Body of pancreas (tissue), 4 donors: ENCODE data around the gene CSMD2. TPM values are rescaled to one million over a fixed set of nuclear protein-coding genes. Genes with fewer than 3 reads are reported as not detected.
A peak's percentile ranks its signal among the peaks of the same experiment; 100 is the strongest.

Experiments
- ATAC-seq: fragments of 150-250 bp; one replicate; pipeline ENCODE4 v1.9.1; 2016
- DNase-seq, 4 donors: peaks; one replicate each; pipeline ENCODE4 v3.0.0-alpha.2; 2019
- H3K27ac ChIP-seq, 4 donors: fragments of 200-600 bp; sonication (generic); 1 replicate in 3 of 4; 2 replicates in 1 of 4; pipeline versions ENCODE4 v1.5.1 to v1.6.1; 2016 to 2019; ENCODE audit warnings: mild to moderate bottlenecking in 1 of 4, mixed read lengths in 1 of 4, moderate library complexity in 1 of 4
- H3K27me3 ChIP-seq, 2 donors: fragments of 200-600 bp; sonication (generic); one replicate each; pipeline ENCODE4 v1.6.0; 2016; ENCODE audit warnings: mild to moderate bottlenecking in 1 of 2
- H3K36me3 ChIP-seq, 2 donors: fragments of 200-600 bp; sonication (generic); replicated peaks in 1 of 2; 2 replicates each; pipeline ENCODE4 v1.5.1; 2016; ENCODE audit warnings: low read depth in 2 of 2; ENCODE audit not compliant: insufficient read depth in 1 of 2
- H3K4me1 ChIP-seq: fragments of 200-600 bp; sonication (generic); one replicate; pipeline ENCODE4 v1.6.0; 2016
- H3K4me3 ChIP-seq, 2 donors: fragments of 200-600 bp; sonication (generic); 1 replicate in 1 of 2; 2 replicates in 1 of 2; pipeline ENCODE4 v1.5.1; 2016 to 2019
- H3K9me3 ChIP-seq, 3 donors: fragments of 200-600 bp; sonication (generic); 1 replicate in 2 of 3; 2 replicates in 1 of 3; pipeline ENCODE4 v1.5.1; 2016
- POLR2A ChIP-seq, 3 donors: fragments of 450-650 bp; IDR thresholded peaks; one replicate each; pipeline ENCODE4 v1.6.1; 2016; ENCODE audit warnings: antibody characterized with exemption in 3 of 3, mild to moderate bottlenecking in 2 of 3
- WGBS, 2 donors: methylation state at CpG; one replicate each; pipeline ENCODE4 v1.1.5; 2017; 5-methylcytosine and 5-hydroxymethylcytosine counted together
- intact Hi-C: fragments of 100-400 bp; cut with DNase I; formaldehyde crosslinking; loops from one replicate; pipeline ENCODE4 v1.15.1; 2023
- total RNA-seq, 2 donors: library from RNA; depleted of rRNA; stranded (reverse); fragments of >200 nt; gene quantifications; one replicate each; pipeline ENCODE4 v1.1.0, GENCODE V29; 2016
- TF ChIP-seq, protein P1 (sequence below), 7 experiments: fragments of 450-650 bp in 4 of 7; fragments of 200-600 bp in 3 of 7; sonication (generic) in 3 of 7; IDR thresholded peaks; one replicate each; pipeline ENCODE4 v1.5.1; 2016 to 2019; ENCODE audit warnings: antibody characterized with exemption in 7 of 7

The CSMD2 gene
- total RNA-seq, 2 donors from 2014 or later = 0.26 to 0.33 TPM

DNA sequence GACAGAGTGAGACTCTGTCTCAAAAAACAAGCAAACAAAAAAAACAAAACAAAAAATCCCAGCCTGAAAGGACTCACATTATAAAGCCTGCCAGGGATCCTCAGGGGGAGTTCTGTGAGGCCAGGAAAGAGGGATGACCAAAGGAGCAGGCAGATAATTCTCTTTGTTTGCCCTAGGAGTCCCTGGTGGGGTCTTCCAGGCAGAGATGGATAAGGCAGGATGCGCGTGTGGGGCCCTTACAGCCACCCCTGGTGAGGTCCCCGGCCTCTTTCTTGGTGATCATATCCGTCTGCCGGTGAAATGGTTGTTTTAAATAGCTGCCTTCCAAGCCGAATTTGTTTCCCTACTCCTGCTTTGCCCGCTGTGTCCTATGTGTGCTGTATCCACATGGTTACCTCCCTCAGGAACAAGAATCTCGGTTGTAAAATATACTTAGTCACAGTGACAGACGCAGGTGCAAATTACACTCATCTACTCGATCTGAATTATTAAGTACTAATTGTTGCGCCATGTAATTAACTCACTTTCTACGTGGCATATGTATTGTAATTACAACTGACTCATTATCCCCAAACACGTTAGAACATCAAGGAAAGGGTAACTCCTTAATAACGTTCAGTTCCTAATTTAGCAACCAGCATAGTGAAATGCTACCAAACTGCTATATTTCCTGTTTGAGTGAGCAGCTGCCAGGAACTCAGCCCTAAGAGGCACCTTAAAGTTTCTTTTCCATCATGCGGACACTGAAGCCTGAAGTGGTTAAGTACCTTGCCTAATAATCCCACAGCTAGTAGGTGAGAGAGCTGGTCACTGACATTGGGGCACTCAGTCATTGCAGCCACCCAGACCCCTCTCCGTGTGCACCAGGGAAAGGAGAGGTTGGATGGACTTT lies 586.2 kb downstream of the CSMD2 start:
- Histone ChIP-seq H3K4me3 (no peak overlapping the region), H3K4me1 (peaks cover 30% of the 10 kb centered on the region), H3K27me3 (no peaks in the 10 kb centered on the region), H3K27ac (no peak overlapping the region), H3K9me3 (no peaks in the 10 kb centered on the region), H3K36me3 (no peaks in the 10 kb centered on the region)
- no peak for TF ChIP-seq POLR2A (IDR thresholded peaks at IDR 0.05)
- TF ChIP-seq, protein P1, sequence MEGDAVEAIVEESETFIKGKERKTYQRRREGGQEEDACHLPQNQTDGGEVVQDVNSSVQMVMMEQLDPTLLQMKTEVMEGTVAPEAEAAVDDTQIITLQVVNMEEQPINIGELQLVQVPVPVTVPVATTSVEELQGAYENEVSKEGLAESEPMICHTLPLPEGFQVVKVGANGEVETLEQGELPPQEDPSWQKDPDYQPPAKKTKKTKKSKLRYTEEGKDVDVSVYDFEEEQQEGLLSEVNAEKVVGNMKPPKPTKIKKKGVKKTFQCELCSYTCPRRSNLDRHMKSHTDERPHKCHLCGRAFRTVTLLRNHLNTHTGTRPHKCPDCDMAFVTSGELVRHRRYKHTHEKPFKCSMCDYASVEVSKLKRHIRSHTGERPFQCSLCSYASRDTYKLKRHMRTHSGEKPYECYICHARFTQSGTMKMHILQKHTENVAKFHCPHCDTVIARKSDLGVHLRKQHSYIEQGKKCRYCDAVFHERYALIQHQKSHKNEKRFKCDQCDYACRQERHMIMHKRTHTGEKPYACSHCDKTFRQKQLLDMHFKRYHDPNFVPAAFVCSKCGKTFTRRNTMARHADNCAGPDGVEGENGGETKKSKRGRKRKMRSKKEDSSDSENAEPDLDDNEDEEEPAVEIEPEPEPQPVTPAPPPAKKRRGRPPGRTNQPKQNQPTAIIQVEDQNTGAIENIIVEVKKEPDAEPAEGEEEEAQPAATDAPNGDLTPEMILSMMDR (IDR thresholded peaks at IDR 0.05) = no peak
- intact Hi-C loops = no loop called here
- ATAC-seq (no peak), DNase-seq (no peak)
- 75 to 83% methylated on average over 15 to 16 of the region's 16 CpGs for WGBS, 2 donors

DNA sequence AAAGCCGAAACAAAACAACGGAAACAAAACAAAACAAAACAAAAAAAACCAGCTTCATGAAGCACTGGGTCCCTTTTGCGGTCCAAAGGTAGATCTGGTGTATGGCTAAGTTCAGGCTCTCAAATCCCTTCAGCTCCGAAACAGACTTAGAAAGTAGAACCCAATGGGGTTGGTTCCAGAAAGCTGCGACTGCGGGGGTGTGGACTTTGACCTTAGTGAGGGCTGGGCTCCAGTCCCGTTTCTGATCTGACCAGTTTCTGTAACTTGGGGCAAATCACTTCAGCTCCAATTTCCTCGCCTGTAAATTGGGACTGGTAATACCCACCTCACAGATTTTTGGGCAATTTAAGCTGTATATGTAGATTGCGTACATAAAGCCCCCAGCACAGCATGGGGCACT lies 587.4 kb downstream of the CSMD2 start:
- ATAC-seq (peak; percentile 60), DNase-seq (peak; percentile 20 to 62 (median 56))
- peaks cover 30% of the 10 kb centered on the region for H3K4me1 ChIP-seq
- no peaks in the 10 kb centered on the region for H3K36me3 ChIP-seq
- H3K4me3 ChIP-seq = no peak overlapping the region
- H3K27ac ChIP-seq = no peak overlapping the region
- H3K9me3 ChIP-seq = no peaks in the 10 kb centered on the region
- WGBS, 2 donors = 48 to 54% methylated on average over 9 of the region's 9 CpGs
- H3K27me3 ChIP-seq = no peaks in the 10 kb centered on the region
- intact Hi-C loops = no loop called here
- no peak for TF ChIP-seq POLR2A (IDR thresholded peaks at IDR 0.05)
- TF ChIP-seq, protein P1 (IDR thresholded peaks at IDR 0.05) = no peak

DNA sequence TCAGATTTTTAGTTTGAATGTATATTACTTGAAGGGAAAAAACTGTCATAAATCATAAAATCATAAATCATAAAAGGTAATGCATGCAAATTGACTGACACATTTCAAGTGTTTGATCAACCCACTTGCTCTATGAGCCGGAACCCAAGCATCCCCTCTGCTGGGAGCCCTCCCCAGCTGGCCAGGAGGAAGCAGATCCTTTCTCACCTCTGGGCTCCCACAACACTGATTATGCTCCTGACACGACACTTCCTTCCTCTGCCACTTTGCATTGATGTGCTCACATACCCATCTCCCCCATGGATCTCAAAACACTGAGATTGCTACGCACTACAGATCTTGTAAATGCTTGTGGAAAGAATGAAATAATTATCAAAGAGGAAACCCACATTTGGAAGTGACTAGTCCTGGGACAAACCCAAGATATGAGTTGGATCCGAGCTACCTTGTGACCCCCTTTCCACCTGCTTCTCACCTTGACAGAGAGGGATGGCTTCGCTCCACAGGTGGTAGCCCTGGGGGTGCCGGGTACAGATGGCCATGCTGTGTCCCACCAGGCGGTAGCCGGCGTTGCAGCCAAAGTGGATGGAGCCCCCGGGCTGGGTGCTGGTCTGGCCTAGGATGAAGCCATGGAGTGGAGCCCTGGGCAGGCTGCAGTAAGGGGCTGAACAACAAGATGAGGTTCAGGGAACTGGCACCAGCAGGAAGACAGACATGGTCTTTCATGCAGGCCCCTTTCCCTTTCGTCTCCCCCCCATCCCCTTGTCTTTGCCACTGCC lies 588.0 kb downstream of the CSMD2 start:
- Histone ChIP-seq H3K36me3 (no peaks in the 10 kb centered on the region), H3K27ac (no peak overlapping the region), H3K27me3 (no peaks in the 10 kb centered on the region), H3K4me3 (no peak overlapping the region), H3K9me3 (no peaks in the 10 kb centered on the region), H3K4me1 (peaks cover 30% of the 10 kb centered on the region)
- intact Hi-C loops = no loop called here
- no peak for TF ChIP-seq POLR2A (IDR thresholded peaks at IDR 0.05)
- TF ChIP-seq, protein P1 (IDR thresholded peaks at IDR 0.05) = no peak
- DNase-seq (no peak), ATAC-seq (no peak)
- WGBS, 2 donors = 80% methylated on average over 11 of the region's 11 CpGs

DNA sequence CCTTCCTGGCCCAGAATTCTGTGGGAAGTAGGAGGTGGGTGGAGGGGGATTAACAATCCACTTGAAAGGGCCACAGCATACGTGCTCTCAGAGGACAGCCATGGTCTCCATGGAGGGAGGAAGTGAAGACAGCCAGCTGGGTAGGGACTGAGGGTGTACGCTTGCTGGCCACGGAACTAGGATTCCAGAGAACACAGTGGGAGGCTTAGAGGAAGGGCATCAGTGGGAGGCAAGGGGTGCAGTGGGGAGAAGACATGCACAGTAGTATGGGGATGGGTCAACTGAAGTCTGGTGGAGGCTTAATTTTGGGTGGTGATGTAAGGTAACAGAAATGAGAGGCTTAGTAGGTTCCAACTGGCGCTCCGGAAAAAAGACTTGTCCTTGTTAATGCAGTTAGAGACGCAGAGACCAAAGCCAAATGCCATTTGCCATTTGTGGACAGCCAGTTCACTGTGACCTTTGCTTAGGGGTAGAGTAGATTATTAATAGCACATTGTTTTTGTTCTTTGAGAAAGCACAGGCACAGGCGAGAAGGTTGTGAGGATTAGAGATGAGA lies 589.6 kb downstream of the CSMD2 start:
- no peaks in the 10 kb centered on the region for H3K9me3 ChIP-seq
- ATAC-seq (no peak), DNase-seq (no peak)
- H3K4me3 ChIP-seq = no peak overlapping the region
- intact Hi-C loops = no loop called here
- no peaks in the 10 kb centered on the region for H3K36me3 ChIP-seq
- WGBS, 2 donors = 39 to 47% methylated on average over 7 of the region's 7 CpGs
- TF ChIP-seq, protein P1 (IDR thresholded peaks at IDR 0.05) = no peak
- TF ChIP-seq POLR2A (IDR thresholded peaks at IDR 0.05) = no peak
- no peaks in the 10 kb centered on the region for H3K27me3 ChIP-seq
- H3K27ac ChIP-seq = peak overlapping the region in 3 of 4 donors; percentile 31 to 58 (median 46)
- peaks cover 30% of the 10 kb centered on the region for H3K4me1 ChIP-seq
